ENCODE measurements around the gene JARID2.

The JARID2 gene

GRCh38 chr6:15247500-15248450, 1.9 kb downstream of the JARID2 start:
- peak; percentile 21 for DNase-seq

- peak; percentile 89 for DNase-seq
These were observed 2.8 kb downstream of the JARID2 start for GRCh38 chr6:15248451-15249370.

GRCh38 chr6:15249371-15250019, 3.6 kb downstream of the JARID2 start:
- no peak for DNase-seq

GRCh38 chr6:15250187-15251168, 4.6 kb downstream of the JARID2 start:
- no peak for DNase-seq

GRCh38 chr6:15252195-15252594, 6.3 kb downstream of the JARID2 start:
- no peak for DNase-seq

- DNase-seq = no peak
These were observed 7.5 kb downstream of the JARID2 start for GRCh38 chr6:15253203-15254022.

GRCh38 chr6:15254070-15254975, 8.5 kb downstream of the JARID2 start:
- DNase-seq = peak; percentile 75

GRCh38 chr6:15255481-15255880, 9.6 kb downstream of the JARID2 start:
- DNase-seq = peak; percentile 40

- DNase-seq = no peak
These were observed 10.1 kb downstream of the JARID2 start for GRCh38 chr6:15255909-15256395.

GRCh38 chr6:15256538-15257271, 10.8 kb downstream of the JARID2 start:
- no peak for DNase-seq

GRCh38 chr6:15257357-15258132, 11.7 kb downstream of the JARID2 start:
- DNase-seq = no peak

- DNase-seq = no peak
These were observed 13.9 kb downstream of the JARID2 start for GRCh38 chr6:15259766-15260098.

GRCh38 chr6:15260099-15260821, 14.4 kb downstream of the JARID2 start:
- DNase-seq = no peak

- DNase-seq = no peak
These were observed 18.0 kb downstream of the JARID2 start for GRCh38 chr6:15263780-15264374.

- no peak for DNase-seq
These were observed 18.5 kb downstream of the JARID2 start for GRCh38 chr6:15264412-15264811.

GRCh38 chr6:15264902-15265761, 19.3 kb downstream of the JARID2 start:
- DNase-seq = no peak

Measured in MV-4-11 (cell line).